Spleen (tissue), 7 donors: ENCODE data around the gene KIFC1.

Experiments
- CTCF ChIP-seq, 11 experiments: fragments of 200-600 bp in 7 of 11; fragments of 450-650 bp in 4 of 11; sonication (generic) in 4 of 11; IDR thresholded peaks in 8 of 11; conservative IDR thresholded peaks in 3 of 11; 1 replicate in 7 of 11; 2 replicates in 4 of 11; pipeline versions ENCODE4 v1.4.0 to v1.8.0; 2016 to 2021; ENCODE audit warnings: antibody characterized with exemption in 11 of 11, inconsistent platforms in 4 of 11, mild to moderate bottlenecking in 1 of 11
- POLR2A ChIP-seq, 3 donors: fragments of 450-650 bp; IDR thresholded peaks; one replicate each; pipeline ENCODE4 v1.5.1; 2017; ENCODE audit warnings: antibody characterized with exemption in 3 of 3, mild to moderate bottlenecking in 1 of 3
- POLR2AphosphoS5 ChIP-seq, 3 donors: sonication (generic); formaldehyde crosslinking; IDR thresholded peaks; one replicate each; pipeline ENCODE4 v1.5.1; 2017; ENCODE audit warnings: antibody characterized with exemption in 3 of 3
- donor health status: DM: no; HTN: no; CAD: no; lungs with moderate emphysema.
- donor health status: DM: no; HTN: no; CAD: no.
- donor health status: DM: no; HTN: no; CAD: no.

GRCh38 chr6:33405386-33405940 lies 13.8 kb downstream of the KIFC1 start:
- TF ChIP-seq CTCF (IDR thresholded peaks at IDR 0.05 in 8 of 11, conservative IDR thresholded peaks at IDR 0.05 in 3 of 11) (no peak), POLR2A (IDR thresholded peaks at IDR 0.05) (no peak), POLR2AphosphoS5 (IDR thresholded peaks at IDR 0.05) (no peak)
